ENCODE results near the gene SP9.

The SP9 gene

GRCh38 chr2:174334781-174335251 is at the start of gene SP9:
Gene SP9 (plus strand): TSS chr2:174334954. CDS start chr2:174335093, 139 bp downstream.
- DNase-seq = no peak

DNA sequence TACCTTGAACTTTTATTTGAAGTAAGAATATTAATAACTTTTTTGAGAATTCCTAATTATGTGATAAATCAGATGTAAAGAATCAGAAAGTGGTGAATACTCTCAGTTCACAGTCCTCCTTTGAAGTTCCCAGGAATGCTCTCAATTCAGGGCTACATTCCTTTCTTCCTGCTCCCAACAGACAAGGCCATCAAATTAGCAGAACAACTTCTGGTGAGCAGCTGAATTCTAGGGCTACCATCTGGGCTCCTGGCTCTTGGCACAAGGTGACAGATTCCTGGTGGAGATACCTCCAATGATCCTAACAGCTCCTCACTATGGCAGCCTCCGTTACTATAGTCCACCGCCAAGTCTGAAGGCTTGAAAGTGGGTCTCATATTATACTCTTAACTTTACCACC is 48.6 kb upstream of the SP9 start:
- no peak for DNase-seq

GRCh38 chr2:174292908-174293307 is 41.8 kb upstream of the SP9 start:
- no peak for DNase-seq

- DNase-seq = no peak
Measured at GRCh38 chr2:174300114-174300513, 34.6 kb upstream of the SP9 start.

- DNase-seq = no peak
Measured at GRCh38 chr2:174312581-174313234, 22.0 kb upstream of the SP9 start.

DNA sequence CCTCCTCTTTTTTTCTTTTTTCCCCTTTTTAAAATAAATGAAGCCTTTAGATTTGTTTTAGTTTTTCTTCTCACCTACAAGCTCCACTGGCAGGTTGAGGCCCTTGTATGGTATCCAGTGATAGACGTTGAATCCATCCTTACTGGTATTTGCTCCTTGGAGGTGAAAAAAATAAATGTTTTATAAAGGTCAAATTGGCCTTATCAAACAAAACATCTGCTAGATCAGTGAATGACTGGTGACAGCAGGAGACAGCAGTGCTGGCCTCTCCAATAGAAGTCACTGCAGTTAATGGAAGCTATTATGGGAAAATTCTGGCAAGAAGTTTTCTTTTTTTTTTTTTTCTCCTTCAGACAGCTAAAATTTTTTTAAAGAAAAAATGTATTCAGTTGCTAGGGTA is 12.6 kb upstream of the SP9 start:
- DNase-seq = no peak

GRCh38 chr2:174322746-174323145 is 12.0 kb upstream of the SP9 start:
- no peak for DNase-seq

DNA sequence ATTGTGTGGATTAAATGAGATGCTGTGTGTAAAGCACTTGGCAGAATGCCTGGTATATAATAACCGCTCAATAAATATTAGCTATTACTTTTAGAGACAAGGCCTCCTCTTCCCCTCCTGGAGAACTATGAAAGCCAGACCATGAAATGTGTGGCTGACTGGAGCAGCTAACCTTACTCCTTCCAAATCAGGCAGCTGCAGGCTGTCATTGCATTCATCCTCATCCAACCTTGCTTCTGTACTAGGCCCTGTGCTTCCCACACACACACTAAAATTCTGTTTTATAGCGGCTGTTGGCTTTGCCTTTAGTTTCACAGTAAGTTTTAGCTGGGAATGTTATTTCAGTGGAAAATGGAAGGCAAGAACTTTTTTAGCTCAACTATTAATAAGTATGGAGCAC is 10.2 kb upstream of the SP9 start:
- no peak for DNase-seq

GRCh38 chr2:174325373-174326160 is 9.2 kb upstream of the SP9 start:
- no peak for DNase-seq

- no peak for DNase-seq
Measured at GRCh38 chr2:174326161-174327020, 8.4 kb upstream of the SP9 start.

- peak; percentile 30 for DNase-seq
Measured at GRCh38 chr2:174327021-174327840, 7.5 kb upstream of the SP9 start.

DNA sequence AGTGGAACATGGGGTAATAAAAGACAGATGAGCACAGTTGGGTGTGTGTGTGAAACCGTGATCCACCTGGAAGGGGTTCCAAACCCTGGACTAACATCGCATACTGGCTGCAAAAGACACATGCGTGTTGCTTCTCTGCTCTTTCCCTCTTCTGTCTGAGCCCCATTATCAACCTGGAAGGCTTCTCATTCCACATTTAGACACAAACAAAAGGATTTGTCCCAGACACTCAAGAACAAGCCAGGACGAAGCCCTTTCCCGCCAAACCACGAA is 7.0 kb upstream of the SP9 start:
- DNase-seq = no peak

GRCh38 chr2:174328114-174328960 is 6.4 kb upstream of the SP9 start:
- DNase-seq = no peak

DNA sequence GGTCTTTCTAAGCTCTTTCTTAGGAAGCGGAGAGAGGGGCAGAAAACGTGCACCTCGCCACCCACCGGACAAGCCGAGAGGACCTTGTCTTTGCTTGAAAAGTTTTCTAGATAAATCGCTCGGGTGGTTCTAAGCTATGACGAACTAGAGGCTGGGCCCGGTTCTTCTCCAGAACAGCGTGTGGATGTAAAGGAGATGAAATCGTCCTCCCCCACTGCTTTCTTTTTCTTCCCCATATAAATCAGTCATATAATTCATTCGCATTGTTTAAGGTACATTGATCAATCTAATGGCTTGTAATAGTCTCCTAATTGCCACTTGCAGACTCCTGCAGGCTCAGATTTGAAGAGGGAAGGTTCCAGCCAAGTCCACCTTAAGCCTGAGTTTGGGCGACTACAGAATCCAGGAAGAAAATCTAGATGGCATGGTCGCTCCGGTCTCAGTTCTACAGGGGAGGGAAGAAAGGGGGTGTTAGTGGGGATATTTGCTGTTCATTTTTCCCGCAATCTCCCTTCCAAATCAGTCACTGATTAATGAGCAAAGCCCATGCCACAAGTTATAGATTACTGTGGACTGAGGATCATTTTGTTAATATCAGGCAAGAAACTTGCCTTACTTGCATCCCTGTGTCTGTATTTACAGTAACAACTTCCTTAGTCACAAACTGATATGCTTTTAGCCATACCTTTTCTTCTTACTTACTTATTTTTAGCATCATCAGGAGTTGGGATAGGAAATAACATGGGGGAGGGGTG is 5.6 kb upstream of the SP9 start:
- DNase-seq = no peak

GRCh38 chr2:174330945-174331594 is 3.7 kb upstream of the SP9 start:
- no peak for DNase-seq

GRCh38 chr2:174331595-174332216 is 3.0 kb upstream of the SP9 start:
- no peak for DNase-seq

GRCh38 chr2:174332217-174332963 is 2.4 kb upstream of the SP9 start:
- DNase-seq = peak; percentile 20

DNA sequence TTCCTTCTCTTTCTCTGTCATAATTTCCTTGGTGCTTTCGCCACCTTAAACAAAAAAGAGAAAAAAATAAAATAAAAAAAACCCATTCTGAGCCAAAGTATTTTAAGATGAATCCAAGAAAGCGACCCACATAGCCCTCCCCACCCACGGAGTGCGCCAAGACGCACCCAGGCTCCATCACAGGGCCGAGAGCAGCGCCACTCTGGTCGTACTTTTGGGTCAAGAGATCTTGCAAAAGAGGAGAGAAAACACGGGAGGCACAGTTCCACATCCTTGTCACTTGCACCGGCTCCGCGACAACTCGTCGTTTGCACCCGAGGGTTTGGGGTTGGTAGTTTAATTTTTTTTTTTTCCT is 1.8 kb upstream of the SP9 start:
- no peak for DNase-seq

Measured in NCI-H524 treated with DMSO at 0.1 percent for 48 hours (cell line).